Coronary artery (tissue), 2 donors: ENCODE measurements around the gene CD47.

Source experiments
- DNase-seq: peaks from one replicate; pipeline ENCODE4 v3.0.0-alpha.2; 2017; ENCODE audit warnings: low spot score
- H3K27ac ChIP-seq, 2 donors: fragments of 200-600 bp; sonication (generic); one replicate each; pipeline ENCODE4 v1.5.1; 2016 to 2019
- H3K4me3 ChIP-seq: fragments of 200-600 bp; sonication (generic); 2 replicates; pipeline ENCODE4 v1.5.1; 2016; ENCODE audit warnings: mild to moderate bottlenecking, moderate library complexity
- CTCF ChIP-seq: fragments of 200-600 bp; sonication (generic); IDR thresholded peaks from one replicate; pipeline ENCODE4 v1.5.1; 2019; ENCODE audit warnings: antibody characterized with exemption

Gene CD47

DNA sequence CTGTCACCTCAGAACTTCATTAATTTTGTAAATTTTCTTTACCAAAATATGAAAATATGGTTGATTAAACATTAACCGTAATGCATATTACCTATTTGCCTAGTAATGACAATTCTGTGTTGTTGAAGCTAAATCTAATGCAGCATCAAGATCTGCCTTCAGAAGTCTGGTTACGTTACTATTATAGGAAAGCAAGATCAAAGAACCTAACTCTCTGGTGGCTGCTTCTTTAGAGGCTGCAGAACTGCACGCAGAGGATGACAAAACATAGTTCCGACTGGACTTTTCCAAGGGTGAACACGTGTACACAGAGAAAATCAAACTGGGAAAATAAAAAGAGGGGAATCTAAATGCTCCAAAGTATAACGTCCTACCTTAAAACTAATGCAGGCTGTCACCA lies 20.5 kb downstream of the CD47 start:
- H3K27ac ChIP-seq: no peak overlapping the region
- TF ChIP-seq CTCF: no peak
- no peak overlapping the region for H3K4me3 ChIP-seq
- no peak for DNase-seq

DNA sequence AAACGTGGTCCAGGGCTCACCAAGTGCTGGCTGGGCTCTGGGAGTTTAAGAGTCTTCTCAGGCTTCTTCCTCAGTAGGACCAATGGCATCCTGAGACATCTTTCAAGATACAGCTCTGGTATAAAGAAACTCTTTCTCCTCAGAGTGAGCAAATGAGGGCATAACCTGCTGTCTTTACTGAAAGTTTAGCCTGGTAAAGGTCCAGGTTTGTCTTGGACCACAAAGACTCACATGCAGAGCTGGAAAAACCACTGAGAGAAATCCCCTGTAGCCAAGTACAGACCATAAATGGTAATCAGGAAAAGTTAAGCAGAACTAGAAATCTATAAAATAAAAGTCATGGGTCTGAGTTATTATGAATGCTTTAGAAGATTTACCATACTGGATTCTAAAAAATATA lies 23.1 kb downstream of the CD47 start:
- TF ChIP-seq CTCF: no peak
- Histone ChIP-seq H3K27ac (peak overlapping the region; percentile 40 to 66), H3K4me3 (no peak overlapping the region)
- no peak for DNase-seq

DNA sequence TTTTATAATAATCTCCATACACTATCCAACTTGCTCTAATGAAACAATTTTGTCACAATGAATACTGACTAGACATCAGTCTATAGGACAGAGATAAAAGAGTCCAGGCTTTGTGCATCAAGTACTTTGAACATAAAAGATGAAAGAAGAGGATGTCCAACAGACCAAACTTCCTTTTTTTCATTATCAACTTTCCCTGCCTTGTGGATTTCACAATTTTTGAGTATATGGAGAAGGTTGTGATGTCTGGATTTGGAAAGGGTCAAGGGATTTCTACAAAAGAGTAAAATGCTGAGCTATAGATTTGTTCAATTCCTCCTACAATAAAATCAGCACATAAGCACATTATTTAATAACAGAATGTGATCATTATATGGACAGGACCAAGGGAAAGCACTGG lies 25.7 kb downstream of the CD47 start:
- Histone ChIP-seq H3K4me3 (no peak overlapping the region), H3K27ac (no peak overlapping the region)
- no peak for TF ChIP-seq CTCF
- DNase-seq: no peak

DNA sequence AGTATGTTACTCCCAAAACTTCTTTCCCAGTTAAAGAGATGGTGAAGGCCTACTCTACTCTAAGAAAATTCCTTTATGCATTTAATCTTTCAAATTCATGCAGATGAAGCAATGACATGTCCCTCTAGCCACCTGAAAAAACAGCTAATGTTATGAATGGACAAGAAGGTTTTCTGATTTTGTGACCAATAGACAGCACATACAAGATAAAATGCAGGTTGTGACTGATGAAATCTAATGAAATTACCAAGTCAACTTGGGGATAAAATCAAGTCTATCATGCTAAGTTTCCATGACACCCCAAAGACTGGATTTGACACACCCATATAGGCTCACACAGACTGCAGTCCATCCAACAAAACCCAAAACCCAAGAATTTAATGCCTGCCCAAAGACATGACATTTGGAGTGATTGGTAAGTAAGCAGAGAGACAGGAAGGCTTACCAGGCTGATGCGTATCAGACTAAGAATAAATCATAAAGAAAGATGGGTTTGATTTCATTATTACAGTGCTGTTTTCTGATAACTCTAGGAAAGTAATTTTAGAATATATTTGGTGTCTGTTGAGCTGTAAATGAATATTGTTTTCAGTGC lies 26.4 kb downstream of the CD47 start:
- no peak for DNase-seq
- no peak overlapping the region for H3K4me3 ChIP-seq
- no peak for TF ChIP-seq CTCF
- H3K27ac ChIP-seq: no peak overlapping the region

DNA sequence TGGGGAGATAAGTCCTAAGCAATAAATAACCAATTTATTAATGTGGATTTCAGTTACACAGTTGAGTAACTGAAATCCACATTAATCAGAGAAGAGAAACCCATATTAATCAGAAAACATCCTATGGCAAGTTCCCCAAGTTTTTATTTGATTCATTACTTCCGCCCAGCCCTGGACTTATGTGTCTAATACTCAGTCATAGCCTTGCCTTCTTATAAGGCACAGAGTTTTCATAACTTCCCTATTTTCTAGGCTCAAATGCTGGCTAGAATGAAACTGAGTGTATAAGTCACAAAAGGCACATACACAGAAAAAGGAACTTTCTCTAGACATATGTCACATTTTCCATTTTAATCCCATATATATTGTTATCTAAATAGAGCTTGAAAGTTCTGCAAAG lies 28.8 kb downstream of the CD47 start:
- Histone ChIP-seq H3K27ac (no peak overlapping the region), H3K4me3 (no peak overlapping the region)
- no peak for TF ChIP-seq CTCF
- DNase-seq: no peak

DNA sequence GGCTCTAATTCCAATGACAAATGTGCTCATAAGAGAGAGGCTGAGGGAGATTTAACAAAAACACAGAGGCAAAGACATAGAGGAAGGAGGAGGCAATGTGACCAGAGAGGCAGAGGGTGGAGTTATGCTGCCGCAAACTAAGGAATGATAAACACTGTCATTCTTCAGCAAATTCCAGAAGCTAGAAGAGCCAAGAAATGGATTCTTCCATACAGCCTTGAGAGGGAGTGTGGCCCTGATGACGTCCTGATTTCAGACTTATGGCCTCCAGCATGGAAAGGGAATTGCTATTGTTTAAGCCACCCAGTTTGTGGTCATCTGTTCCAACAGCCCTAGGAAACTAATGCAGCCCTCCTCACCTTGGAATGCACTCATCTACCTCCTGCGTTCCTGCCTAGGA lies 30.5 kb downstream of the CD47 start:
- no peak overlapping the region for H3K27ac ChIP-seq
- no peak for DNase-seq
- H3K4me3 ChIP-seq: no peak overlapping the region
- TF ChIP-seq CTCF: no peak

GRCh38 chr3:108055931-108056330 lies 34.9 kb downstream of the CD47 start:
- Histone ChIP-seq H3K27ac (no peak overlapping the region), H3K4me3 (no peak overlapping the region)
- no peak for DNase-seq
- TF ChIP-seq CTCF: no peak
